IgD-negative memory B cell (primary cell): Measurements from ENCODE around the gene IGSF9. TPM values are rescaled to one million over a fixed set of nuclear protein-coding genes. Genes with fewer than 3 reads are reported as not detected.

Source experiments
- H3K27ac Mint-ChIP-seq, 3 donors: one replicate each; pipeline ENCODE4 v1.8.0; 2020 to 2022; ENCODE audit warnings: mild to moderate bottlenecking in 3 of 3, mixed read lengths in 3 of 3, moderate library complexity in 1 of 3
- H3K27me3 Mint-ChIP-seq: one replicate; pipeline ENCODE4 v1.8.0; 2021; ENCODE audit warnings: mixed read lengths
- H3K36me3 Mint-ChIP-seq: one replicate; pipeline ENCODE4 v1.8.0; 2020; ENCODE audit warnings: mild to moderate bottlenecking, mixed read lengths
- H3K4me1 Mint-ChIP-seq, 3 donors: one replicate each; pipeline ENCODE4 v1.8.0; 2020 to 2022; ENCODE audit warnings: mixed read lengths in 3 of 3, mild to moderate bottlenecking in 1 of 3
- H3K4me3 Mint-ChIP-seq, 4 donors: one replicate each; pipeline ENCODE4 v1.8.0; 2020 to 2022; ENCODE audit warnings: mild to moderate bottlenecking in 4 of 4, mixed read lengths in 4 of 4, moderate library complexity in 3 of 4
- H3K9me3 Mint-ChIP-seq, 3 donors: one replicate each; pipeline ENCODE4 v1.8.0; 2020 to 2021; ENCODE audit warnings: mixed read lengths in 3 of 3, mild to moderate bottlenecking in 1 of 3
- polyA plus RNA-seq: library from polyadenylated mRNA; unstranded; fragments of 300-500 nt; fragmentation: Illumina TruSeq; gene quantifications from one replicate; pipeline ENCODE4 v1.2.3, GENCODE V29; 2021

IGSF9 gene
- polyA plus RNA-seq, 1 donor from 2014 or later = 0.08 TPM

GRCh38 chr1:159925719-159926078 lies 19.7 kb downstream of the IGSF9 start:
- Mint-ChIP-seq H3K4me1 (peaks cover 21 to 24% (median 24%) of the 10 kb centered on the region in 3 donors), H3K27me3 (peaks cover 12% of the 10 kb centered on the region), H3K36me3 (peaks cover 6% of the 10 kb centered on the region), H3K9me3 (peaks cover 0 to 2% (median 0%) of the 10 kb centered on the region in 3 donors), H3K27ac (peak overlapping the region; percentile 97 to 100 (median 100)), H3K4me3 (peak overlapping the region; percentile 90 to 97 (median 95))

- peaks cover 8% of the 10 kb centered on the region for H3K36me3 Mint-ChIP-seq
- peak within 1 kb of the TSS; percentile 97 to 100 (median 100) for H3K27ac Mint-ChIP-seq
- H3K27me3 Mint-ChIP-seq = peaks cover 12% of the 10 kb centered on the region
- peaks cover 0 to 2% (median 0%) of the 10 kb centered on the region in 3 donors for H3K9me3 Mint-ChIP-seq
- peaks cover 21 to 27% (median 26%) of the 10 kb centered on the region in 3 donors for H3K4me1 Mint-ChIP-seq
- peak within 1 kb of the TSS; percentile 90 to 97 (median 95) for H3K4me3 Mint-ChIP-seq
Observed at GRCh38 chr1:159924791-159925718, 20.4 kb downstream of the IGSF9 start, which contains the start of gene TAGLN2. Gene TAGLN2, minus strand, starts transcription at chr1:159925507. Its CDS starts 4,998 bp downstream, at chr1:159920509.

GRCh38 chr1:159924025-159924790 lies 21.2 kb downstream of the IGSF9 start:
- Mint-ChIP-seq H3K4me3 (peak overlapping the region; percentile 90 to 97 (median 95)), H3K4me1 (peaks cover 21 to 30% (median 29%) of the 10 kb centered on the region in 3 donors), H3K9me3 (peaks cover 0 to 2% (median 0%) of the 10 kb centered on the region in 3 donors), H3K36me3 (peaks cover 9% of the 10 kb centered on the region), H3K27me3 (peaks cover 12% of the 10 kb centered on the region), H3K27ac (peak overlapping the region; percentile 97 to 100 (median 100))

GRCh38 chr1:159923203-159924024 lies 22.0 kb downstream of the IGSF9 start:
- Mint-ChIP-seq H3K9me3 (peaks cover 0 to 2% (median 0%) of the 10 kb centered on the region in 3 donors), H3K27ac (peak overlapping the region; percentile 97 to 100 (median 100)), H3K27me3 (peaks cover 8% of the 10 kb centered on the region), H3K4me1 (peaks cover 22 to 30% (median 30%) of the 10 kb centered on the region in 3 donors), H3K36me3 (peaks cover 10% of the 10 kb centered on the region), H3K4me3 (peak overlapping the region; percentile 90 to 97 (median 95))

- peaks cover 6% of the 10 kb centered on the region for H3K27me3 Mint-ChIP-seq
- peak overlapping the region; percentile 97 to 100 (median 100) for H3K27ac Mint-ChIP-seq
- H3K9me3 Mint-ChIP-seq = peaks cover 0 to 2% (median 0%) of the 10 kb centered on the region in 3 donors
- H3K4me1 Mint-ChIP-seq = peaks cover 27 to 36% (median 35%) of the 10 kb centered on the region in 3 donors
- H3K4me3 Mint-ChIP-seq = peak overlapping the region; percentile 90 to 97 (median 95)
- peaks cover 13% of the 10 kb centered on the region for H3K36me3 Mint-ChIP-seq
Observed at GRCh38 chr1:159922511-159923202, 22.8 kb downstream of the IGSF9 start.

- H3K4me3 Mint-ChIP-seq = peak overlapping the region; percentile 90 to 97 (median 95)
- no peaks in the 10 kb centered on the region for H3K27me3 Mint-ChIP-seq
- peaks cover 27 to 39% (median 38%) of the 10 kb centered on the region in 3 donors for H3K4me1 Mint-ChIP-seq
- H3K27ac Mint-ChIP-seq = peak overlapping the region; percentile 97 to 100 (median 100)
- H3K36me3 Mint-ChIP-seq = peaks cover 13% of the 10 kb centered on the region
- peaks cover 0 to 2% (median 0%) of the 10 kb centered on the region in 3 donors for H3K9me3 Mint-ChIP-seq
Observed at GRCh38 chr1:159921700-159922504, 23.5 kb downstream of the IGSF9 start.

- Mint-ChIP-seq H3K27ac (peak overlapping the region; percentile 97 to 100 (median 100)), H3K27me3 (no peaks in the 10 kb centered on the region), H3K36me3 (peaks cover 13% of the 10 kb centered on the region), H3K9me3 (peaks cover 0 to 2% (median 0%) of the 10 kb centered on the region in 3 donors), H3K4me3 (peak overlapping the region; percentile 90 to 97 (median 95)), H3K4me1 (peaks cover 30 to 36% (median 35%) of the 10 kb centered on the region in 3 donors)
Observed at GRCh38 chr1:159921251-159921650, 24.2 kb downstream of the IGSF9 start.

GRCh38 chr1:159920651-159921050 lies 24.8 kb downstream of the IGSF9 start:
- peaks cover 29 to 34% (median 32%) of the 10 kb centered on the region in 3 donors for H3K4me1 Mint-ChIP-seq
- peak overlapping the region; percentile 53 to 97 (median 93) for H3K4me3 Mint-ChIP-seq
- H3K36me3 Mint-ChIP-seq = peaks cover 13% of the 10 kb centered on the region
- peak overlapping the region; percentile 97 to 100 (median 100) for H3K27ac Mint-ChIP-seq
- H3K27me3 Mint-ChIP-seq = no peaks in the 10 kb centered on the region
- peaks cover 0 to 2% (median 0%) of the 10 kb centered on the region in 3 donors for H3K9me3 Mint-ChIP-seq

- Mint-ChIP-seq H3K4me3 (peak overlapping the region in 2 of 4 donors; percentile 53 to 90), H3K27me3 (no peaks in the 10 kb centered on the region), H3K27ac (peak overlapping the region; percentile 97 to 100 (median 100)), H3K9me3 (peaks cover 0 to under 1% (median 0%) of the 10 kb centered on the region in 3 donors), H3K36me3 (peaks cover 11% of the 10 kb centered on the region), H3K4me1 (peaks cover 30 to 31% (median 30%) of the 10 kb centered on the region in 3 donors)
Observed at GRCh38 chr1:159920202-159920601, 25.2 kb downstream of the IGSF9 start.

- no peaks in the 10 kb centered on the region for H3K27me3 Mint-ChIP-seq
- no peaks in the 10 kb centered on the region for H3K9me3 Mint-ChIP-seq
- peaks cover 32 to 34% (median 34%) of the 10 kb centered on the region in 3 donors for H3K4me1 Mint-ChIP-seq
- H3K36me3 Mint-ChIP-seq = peaks cover 11% of the 10 kb centered on the region
- H3K4me3 Mint-ChIP-seq = peak overlapping the region in 1 of 4 donors; percentile 10
- peak overlapping the region; percentile 97 to 100 (median 100) for H3K27ac Mint-ChIP-seq
Observed at GRCh38 chr1:159919236-159919865, 26.1 kb downstream of the IGSF9 start.

GRCh38 chr1:159918352-159919200 lies 26.8 kb downstream of the IGSF9 start:
- H3K4me1 Mint-ChIP-seq = peaks cover 38 to 40% (median 38%) of the 10 kb centered on the region in 3 donors

More at GRCh38 chr1:159918352-159919200, 26.8 kb downstream of the IGSF9 start:
- peak overlapping the region; percentile 88 to 100 (median 97) for H3K27ac Mint-ChIP-seq
- no peaks in the 10 kb centered on the region for H3K9me3 Mint-ChIP-seq
- peaks cover 9% of the 10 kb centered on the region for H3K36me3 Mint-ChIP-seq
- H3K4me3 Mint-ChIP-seq = peak overlapping the region in 1 of 4 donors; percentile 60
- no peaks in the 10 kb centered on the region for H3K27me3 Mint-ChIP-seq
